GM21619 (cell line): ENCODE results near the gene REPS1.

Experiments
- ATAC-seq: cut with Tn5 transposase; IDR thresholded peaks from one replicate; pipeline ENCODE4 v1.9.1; 2021; ENCODE audit not compliant: unreplicated experiment

Gene REPS1

GRCh38 chr6:138864343-138864890 lies 123.6 kb downstream of the REPS1 start:
- no peak for ATAC-seq

- ATAC-seq: no peak
Observed at GRCh38 chr6:138863321-138863720, 124.7 kb downstream of the REPS1 start.

GRCh38 chr6:138862456-138862855 lies 125.6 kb downstream of the REPS1 start:
- ATAC-seq: no peak

GRCh38 chr6:138857775-138858174 lies 130.3 kb downstream of the REPS1 start:
- no peak for ATAC-seq

- ATAC-seq: no peak
Observed at GRCh38 chr6:138856654-138857053, 131.4 kb downstream of the REPS1 start.
